GM21737 (cell line): Measurements from ENCODE around the gene ETV3.

Experiments
- ATAC-seq: cut with Tn5 transposase; IDR thresholded peaks from one replicate; pipeline ENCODE4 v1.9.1; 2021; ENCODE audit warnings: mild to moderate bottlenecking, moderate library complexity; ENCODE audit not compliant: unreplicated experiment

Gene ETV3

GRCh38 chr1:157140063-157140588, 1.9 kb upstream of the ETV3 start:
- ATAC-seq, result no peak

- no peak for ATAC-seq
Observed at GRCh38 chr1:157139052-157139715, 989 bp upstream of the ETV3 start.

GRCh38 chr1:157137408-157138219, 581 bp downstream of the ETV3 start:
- ATAC-seq, result peak; percentile 5

- ATAC-seq, result no peak
Observed at GRCh38 chr1:157137046-157137407, 1.2 kb downstream of the ETV3 start.

GRCh38 chr1:157136133-157136532, 2.1 kb downstream of the ETV3 start:
- no peak for ATAC-seq

- no peak for ATAC-seq
Observed at GRCh38 chr1:157135646-157136045, 2.5 kb downstream of the ETV3 start.

- ATAC-seq, result no peak
Observed at GRCh38 chr1:157135070-157135469, 3.1 kb downstream of the ETV3 start.

- ATAC-seq, result no peak
Observed at GRCh38 chr1:157134442-157134841, 3.8 kb downstream of the ETV3 start.

- no peak for ATAC-seq
Observed at GRCh38 chr1:157133426-157133825, 4.8 kb downstream of the ETV3 start.

- no peak for ATAC-seq
Observed at GRCh38 chr1:157132616-157133167, 5.5 kb downstream of the ETV3 start.

- no peak for ATAC-seq
Observed at GRCh38 chr1:157132111-157132510, 6.1 kb downstream of the ETV3 start.

- ATAC-seq, result no peak
Observed at GRCh38 chr1:157131281-157131680, 6.9 kb downstream of the ETV3 start.

GRCh38 chr1:157124855-157125254, 13.3 kb downstream of the ETV3 start:
- ATAC-seq, result no peak

- no peak for ATAC-seq
Observed at GRCh38 chr1:157119448-157119847, 18.7 kb downstream of the ETV3 start.

- no peak for ATAC-seq
Observed at GRCh38 chr1:157119008-157119407, 19.2 kb downstream of the ETV3 start.

- no peak for ATAC-seq
Observed at GRCh38 chr1:157117527-157118057, 20.6 kb downstream of the ETV3 start.

GRCh38 chr1:157116737-157117103, 21.5 kb downstream of the ETV3 start:
- ATAC-seq, result no peak

GRCh38 chr1:157115851-157116736, 22.1 kb downstream of the ETV3 start:
- no peak for ATAC-seq

GRCh38 chr1:157115429-157115838, 22.8 kb downstream of the ETV3 start:
- ATAC-seq, result no peak

- no peak for ATAC-seq
Observed at GRCh38 chr1:157114183-157115121, 23.7 kb downstream of the ETV3 start.
